Middle frontal gyrus (tissue), 1 donor: ENCODE measurements around the gene SLC35F5.
"Not testable (repeated sequence)": the region's sequence is repeated elsewhere in the genome, so short reads cannot be mapped to it uniquely, and the experiment has no call there.

Experiments used
- DNase-seq: peaks from one replicate; pipeline ENCODE4 v3.0.0-alpha.2; 2015; ENCODE audit warnings: low spot score; ENCODE audit errors: extremely low spot score

SLC35F5 gene

GRCh38 chr2:113698251-113698650 is 58.2 kb downstream of the SLC35F5 start:
- DNase-seq: not testable (repeated sequence)

GRCh38 chr2:113697516-113697915 is 58.9 kb downstream of the SLC35F5 start:
- DNase-seq: no peak

DNA sequence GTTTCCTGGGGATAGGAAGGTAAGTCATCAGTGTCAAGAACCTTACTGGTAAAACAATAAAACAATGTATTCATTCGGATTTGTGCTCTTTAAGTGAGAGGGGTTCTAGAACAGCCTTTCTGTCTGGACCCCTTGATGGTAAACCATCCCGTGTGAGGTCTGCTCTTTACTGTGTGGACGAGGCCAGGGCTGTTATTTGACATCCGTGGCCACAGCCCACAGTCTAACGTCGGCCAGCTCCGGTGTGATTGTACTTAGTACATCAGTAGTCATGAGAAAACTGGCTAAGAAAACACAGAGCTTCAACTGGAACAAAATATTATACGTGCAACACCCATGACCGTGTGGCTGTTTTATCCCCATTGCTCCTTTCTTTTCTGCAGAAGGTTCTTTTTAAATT is 62.0 kb downstream of the SLC35F5 start:
- no peak for DNase-seq

DNA sequence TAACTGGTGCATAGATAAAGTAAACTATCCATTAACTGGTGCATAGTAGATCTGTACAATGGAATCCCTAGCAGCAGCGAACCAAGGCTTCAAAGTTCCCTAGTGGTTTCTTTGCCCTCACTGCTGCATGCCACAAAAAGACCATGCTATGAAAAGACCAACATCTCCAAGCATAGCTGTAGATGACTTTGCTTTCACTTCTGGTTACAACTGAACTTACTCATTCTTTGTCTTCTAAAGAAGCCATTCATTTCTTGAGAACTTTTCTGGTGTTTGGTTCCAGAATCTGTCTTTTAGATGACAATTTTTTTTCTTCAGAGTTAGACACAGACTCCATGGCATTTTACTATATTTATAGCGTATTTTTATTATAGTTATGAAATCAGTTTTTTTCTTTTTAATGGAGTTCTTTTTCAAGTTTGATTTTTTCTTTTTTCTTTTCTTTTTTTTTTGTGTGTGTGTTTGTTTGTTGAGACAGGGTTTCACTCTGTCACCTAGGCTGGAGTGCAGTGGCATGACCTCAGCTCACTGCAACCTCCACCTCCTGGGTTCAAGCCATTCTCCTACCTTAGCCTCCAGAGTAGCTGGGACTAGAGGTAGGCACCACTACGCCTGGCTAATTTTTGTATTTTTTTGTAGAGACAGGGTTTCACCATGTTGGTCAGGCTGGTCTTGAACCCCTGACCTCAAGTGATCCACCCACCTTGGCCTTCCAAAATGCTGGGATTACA is 63.6 kb downstream of the SLC35F5 start:
- no peak for DNase-seq

DNA sequence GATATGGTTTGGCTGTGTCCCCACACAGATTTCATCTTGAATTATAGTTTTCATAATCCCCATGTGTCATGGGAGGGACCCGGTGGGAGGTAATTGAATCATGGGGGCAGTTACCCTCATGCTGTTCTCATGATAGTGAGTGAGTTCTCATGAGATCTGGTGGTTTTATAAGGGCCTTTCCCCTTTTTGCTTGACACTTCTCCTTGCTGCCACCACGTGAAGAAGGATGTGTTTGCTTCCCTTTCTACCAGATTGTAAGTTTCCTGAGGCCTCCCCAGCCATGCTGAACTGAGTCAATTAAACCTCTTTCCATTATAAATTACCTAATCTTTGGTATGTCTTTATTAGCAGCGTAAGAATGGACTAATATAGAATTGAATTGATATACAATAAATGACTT is 65.6 kb downstream of the SLC35F5 start:
- not testable (repeated sequence) for DNase-seq

DNA sequence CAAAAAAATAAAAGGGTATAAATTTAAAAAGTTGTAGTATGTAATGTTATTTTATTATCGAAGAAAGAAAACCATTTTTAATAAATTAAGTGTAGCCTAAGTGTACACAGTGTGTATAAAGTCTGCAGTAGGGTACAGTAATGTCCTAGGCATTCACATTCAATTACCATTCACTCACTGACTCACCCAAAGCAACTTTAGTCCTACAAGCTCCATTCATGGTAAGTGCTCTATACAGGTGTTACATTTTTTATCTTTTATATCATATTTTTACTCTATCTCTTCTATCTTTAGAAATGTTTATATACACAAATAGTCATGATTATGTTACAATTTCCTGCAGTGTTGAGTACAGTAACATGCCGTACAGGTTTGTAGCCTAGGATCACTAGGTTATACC is 69.9 kb downstream of the SLC35F5 start:
- DNase-seq: no peak

DNA sequence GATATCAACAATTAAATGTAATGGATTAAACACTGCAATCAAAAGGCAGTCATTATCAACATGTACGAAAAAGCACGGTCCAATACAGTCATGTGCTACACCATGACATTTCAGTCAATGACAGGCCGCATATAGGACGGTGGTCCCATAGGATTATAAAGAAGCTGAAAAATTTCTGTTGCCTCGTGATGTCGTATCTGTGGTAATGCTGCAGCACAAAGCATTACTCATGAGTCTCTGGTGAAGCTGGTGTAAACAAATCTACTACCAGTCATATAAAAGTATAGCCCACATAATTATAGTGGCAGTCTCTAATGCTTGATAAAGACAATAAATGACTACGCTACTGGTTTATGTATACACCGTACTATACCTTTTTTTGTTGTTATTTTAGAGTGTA is 71.0 kb downstream of the SLC35F5 start:
- no peak for DNase-seq

GRCh38 chr2:113679457-113679856 is 77.0 kb downstream of the SLC35F5 start:
- DNase-seq: no peak

DNA sequence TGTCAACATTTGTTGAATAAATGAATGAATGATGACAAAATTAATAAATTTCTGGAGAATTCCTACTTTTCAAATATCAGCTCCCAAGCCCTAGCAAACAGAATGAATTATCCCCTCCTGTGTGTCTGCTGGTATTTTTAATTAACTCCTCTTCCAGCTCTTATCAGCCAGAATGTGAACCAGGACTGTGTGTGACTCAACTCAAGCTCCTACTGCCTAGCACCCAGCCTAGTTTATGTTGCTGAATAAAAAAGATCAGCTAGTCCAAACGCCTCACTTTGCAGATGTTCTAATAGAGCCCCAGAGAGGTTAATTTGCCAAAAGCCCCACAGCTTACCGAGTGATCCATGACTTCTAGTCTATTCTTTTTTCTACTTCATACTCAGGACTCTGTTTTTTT is 79.1 kb downstream of the SLC35F5 start:
- no peak for DNase-seq

DNA sequence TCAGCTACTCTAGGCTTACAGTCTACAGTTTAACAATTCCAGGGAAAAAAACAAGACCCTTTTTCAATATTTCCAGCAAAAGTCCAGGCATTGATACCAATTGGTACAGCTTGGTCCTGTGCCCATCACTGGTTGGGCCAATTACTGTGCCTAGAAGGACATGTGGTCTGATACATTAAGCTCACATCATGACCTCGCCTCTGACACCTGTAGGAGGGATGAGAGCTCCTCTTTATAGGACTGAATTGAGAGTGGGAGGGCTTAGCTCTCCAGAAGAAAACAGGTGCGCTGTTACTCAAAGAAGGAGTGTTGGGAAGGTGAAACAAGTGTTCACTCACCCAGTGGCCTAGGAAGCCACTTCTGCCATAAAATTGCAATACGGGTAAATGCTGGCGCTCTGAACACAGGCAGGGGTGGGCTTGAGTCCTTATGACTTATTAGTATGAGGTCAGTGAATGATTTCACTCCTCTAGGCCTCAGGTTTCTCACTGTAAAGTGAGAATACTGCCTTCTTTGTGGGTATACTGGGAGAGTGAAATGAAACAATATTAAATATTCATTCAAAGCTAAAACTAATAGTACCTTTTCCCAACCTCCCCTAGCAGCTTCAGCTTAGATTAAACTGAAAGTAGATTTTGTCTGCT is 79.7 kb downstream of the SLC35F5 start:
- DNase-seq: no peak

- DNase-seq: no peak
Measured at GRCh38 chr2:113675875-113676274, 80.6 kb downstream of the SLC35F5 start.

DNA sequence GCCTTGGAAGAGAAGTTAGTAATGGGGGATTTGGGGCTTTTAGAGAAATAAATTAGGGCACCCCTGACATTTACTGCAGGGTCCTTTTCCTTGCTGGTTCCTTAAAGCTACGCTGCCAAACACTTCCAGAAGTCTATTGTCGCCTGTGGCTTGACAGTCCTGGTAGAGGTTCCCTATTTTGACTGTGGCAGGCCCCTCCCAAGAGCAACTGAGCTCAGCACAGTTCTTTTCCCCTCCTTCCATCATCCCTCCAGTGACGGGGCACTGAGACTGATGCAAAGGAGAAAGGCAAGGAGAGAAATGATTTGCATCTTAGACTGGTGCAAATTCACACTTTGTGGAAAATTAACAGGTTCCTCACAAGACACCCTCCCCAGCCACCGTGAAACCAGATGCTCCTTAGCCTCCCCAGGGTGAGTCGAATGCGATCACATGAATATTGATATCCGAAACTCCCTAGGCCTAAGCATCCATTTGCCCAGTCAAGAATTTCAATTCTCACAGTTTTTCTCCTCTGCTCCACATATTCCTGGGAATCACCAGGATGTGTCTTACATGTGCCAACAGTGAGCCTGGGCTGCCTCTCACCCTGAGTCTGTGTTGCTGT is 84.0 kb downstream of the SLC35F5 start:
- DNase-seq: no peak

GRCh38 chr2:113669013-113669412 is 87.4 kb downstream of the SLC35F5 start:
- not testable (repeated sequence) for DNase-seq

GRCh38 chr2:113664761-113665533 is 91.5 kb downstream of the SLC35F5 start:
- DNase-seq: not testable (repeated sequence)

- not testable (repeated sequence) for DNase-seq
Measured at GRCh38 chr2:113663285-113664060, 93.0 kb downstream of the SLC35F5 start.
